ENCODE results near the gene GPX1.

GPX1 gene

DNA sequence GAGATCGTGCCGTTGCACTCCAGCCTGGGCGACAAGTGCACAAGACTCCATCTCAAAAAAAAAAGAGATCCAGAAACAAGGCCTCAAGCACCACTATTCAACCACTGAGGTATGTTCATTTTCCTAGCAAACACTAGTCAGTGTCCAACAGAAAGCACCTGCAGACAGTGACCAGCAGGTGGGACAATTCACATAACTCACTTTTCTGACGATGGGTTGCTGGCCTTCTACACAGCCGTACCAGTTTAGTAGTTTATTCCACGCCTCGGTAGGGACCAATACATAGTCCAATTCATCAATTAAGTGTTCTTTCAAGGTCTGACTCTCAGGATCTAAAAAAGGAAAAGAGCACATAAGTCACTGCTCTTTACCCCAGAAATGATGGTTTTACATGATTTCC is 30.7 kb downstream of the GPX1 start:
- no peak overlapping the region for H3K4me3 ChIP-seq (replicated peaks; ENCODE audit: low read depth, low read length)
- TF ChIP-seq, protein P1, sequence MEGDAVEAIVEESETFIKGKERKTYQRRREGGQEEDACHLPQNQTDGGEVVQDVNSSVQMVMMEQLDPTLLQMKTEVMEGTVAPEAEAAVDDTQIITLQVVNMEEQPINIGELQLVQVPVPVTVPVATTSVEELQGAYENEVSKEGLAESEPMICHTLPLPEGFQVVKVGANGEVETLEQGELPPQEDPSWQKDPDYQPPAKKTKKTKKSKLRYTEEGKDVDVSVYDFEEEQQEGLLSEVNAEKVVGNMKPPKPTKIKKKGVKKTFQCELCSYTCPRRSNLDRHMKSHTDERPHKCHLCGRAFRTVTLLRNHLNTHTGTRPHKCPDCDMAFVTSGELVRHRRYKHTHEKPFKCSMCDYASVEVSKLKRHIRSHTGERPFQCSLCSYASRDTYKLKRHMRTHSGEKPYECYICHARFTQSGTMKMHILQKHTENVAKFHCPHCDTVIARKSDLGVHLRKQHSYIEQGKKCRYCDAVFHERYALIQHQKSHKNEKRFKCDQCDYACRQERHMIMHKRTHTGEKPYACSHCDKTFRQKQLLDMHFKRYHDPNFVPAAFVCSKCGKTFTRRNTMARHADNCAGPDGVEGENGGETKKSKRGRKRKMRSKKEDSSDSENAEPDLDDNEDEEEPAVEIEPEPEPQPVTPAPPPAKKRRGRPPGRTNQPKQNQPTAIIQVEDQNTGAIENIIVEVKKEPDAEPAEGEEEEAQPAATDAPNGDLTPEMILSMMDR (IDR thresholded peaks at IDR 0.05; ENCODE audit: low read length, missing control alignments): peak; percentile 28

DNA sequence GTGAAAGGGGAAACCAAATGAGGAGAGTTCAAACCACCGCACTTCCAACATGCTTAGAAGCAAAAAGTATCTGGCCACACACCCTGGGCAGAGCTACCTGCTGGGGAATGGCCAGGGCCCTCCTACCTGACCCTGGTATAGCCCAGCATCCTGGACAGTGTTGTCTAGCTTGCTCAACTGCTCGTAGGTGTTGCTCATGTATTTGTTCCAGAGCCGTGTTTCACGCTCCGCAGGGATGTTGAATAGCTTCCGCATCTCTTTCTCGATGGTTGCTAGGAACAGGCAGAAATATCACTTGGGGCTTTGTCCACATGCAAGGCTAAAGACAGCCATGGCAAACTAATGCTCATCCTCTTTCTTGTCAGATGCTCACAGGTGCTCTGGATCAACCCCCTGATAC is 33.4 kb downstream of the GPX1 start:
- TF ChIP-seq, protein P1 (IDR thresholded peaks at IDR 0.05; ENCODE audit: low read length, missing control alignments): no peak
- H3K4me3 ChIP-seq (replicated peaks; ENCODE audit: low read depth, low read length): no peak overlapping the region
- DNase-seq (ENCODE audit: low read depth): no peak

More for the DNA sequence above, 30.7 kb downstream of the GPX1 start:
- peak; percentile 20 for DNase-seq (ENCODE audit: low read depth)

- no peak for DNase-seq (ENCODE audit: low read depth)
- TF ChIP-seq, protein P1 (IDR thresholded peaks at IDR 0.05; ENCODE audit: low read length, missing control alignments): no peak
- no peak overlapping the region for H3K4me3 ChIP-seq (replicated peaks; ENCODE audit: low read depth, low read length)
These were observed 41.3 kb downstream of the GPX1 start for GRCh38 chr3:49316696-49317457.

GRCh38 chr3:49313896-49314688 is 44.1 kb downstream of the GPX1 start:
- TF ChIP-seq, protein P1 (IDR thresholded peaks at IDR 0.05; ENCODE audit: low read length, missing control alignments): no peak
- peak; percentile 61 for DNase-seq (ENCODE audit: low read depth)

GRCh38 chr3:49311283-49311682 is 46.9 kb downstream of the GPX1 start:
- no peak overlapping the region for H3K4me3 ChIP-seq (replicated peaks; ENCODE audit: low read depth, low read length)
- DNase-seq (ENCODE audit: low read depth): no peak
- TF ChIP-seq, protein P1 (IDR thresholded peaks at IDR 0.05; ENCODE audit: low read length, missing control alignments): no peak

More at GRCh38 chr3:49313896-49314688, 44.1 kb downstream of the GPX1 start:
- no peak overlapping the region for H3K4me3 ChIP-seq (replicated peaks; ENCODE audit: low read depth, low read length)

GRCh38 chr3:49310677-49311076 is 47.5 kb downstream of the GPX1 start:
- DNase-seq (ENCODE audit: low read depth): no peak
- TF ChIP-seq, protein P1 (IDR thresholded peaks at IDR 0.05; ENCODE audit: low read length, missing control alignments): no peak

More at GRCh38 chr3:49310677-49311076, 47.5 kb downstream of the GPX1 start:
- no peak overlapping the region for H3K4me3 ChIP-seq (replicated peaks; ENCODE audit: low read depth, low read length)
